Panc1 (cell line): Measurements from ENCODE around the gene RGS3.

Experiments
- CTCF ChIP-seq: fragments of 450-650 bp; IDR thresholded peaks from 2 replicates; pipeline ENCODE4 v1.5.1; 2017; ENCODE audit warnings: mild to moderate bottlenecking
- POLR2AphosphoS5 ChIP-seq: IDR thresholded peaks from 2 replicates; pipeline ENCODE4 v1.6.1; 2012; ENCODE audit warnings: mild to moderate bottlenecking, low read depth, low read length, moderate library complexity
- REST ChIP-seq, 2 experiments: IDR thresholded peaks; 2 replicates each; pipeline ENCODE4 v1.6.1; 2011 to 2012; ENCODE audit warnings: low read depth in 2 of 2, control low read depth in 1 of 2, low read length in 1 of 2, mild to moderate bottlenecking in 1 of 2, moderate library complexity in 1 of 2; ENCODE audit not compliant: insufficient read depth in 1 of 2
- SIN3A ChIP-seq: IDR thresholded peaks from 2 replicates; pipeline ENCODE4 v1.6.1; 2012; ENCODE audit warnings: low read depth, mild to moderate bottlenecking, low read length, moderate library complexity, borderline replicate concordance; ENCODE audit not compliant: insufficient read depth

GRCh38 chr9:113538701-113539430 is 75.3 kb downstream of the RGS3 start:
- TF ChIP-seq CTCF (no peak), POLR2AphosphoS5 (no peak), SIN3A (no peak), REST (IDR thresholded peaks at IDR 0.05; ENCODE audit: insufficient read depth in 1 of 2, low read depth in 2 of 2, low read length in 1 of 2) (no peak)
